ENCODE data around the gene VCP.
A peak's percentile ranks its signal among the peaks of the same experiment; 100 is the strongest.

Gene VCP

GRCh38 chr9:35108946-35109575, 36.6 kb upstream of the VCP start:
- Histone ChIP-seq H3K36me3 (ENCODE audit: control insufficient read depth, low read depth, low read length) (no peaks in the 10 kb centered on the region), H3K9me3 (ENCODE audit: control insufficient read depth, low read depth, low read length) (no peaks in the 10 kb centered on the region), H3K27me3 (ENCODE audit: control insufficient read depth, insufficient read depth, low read length) (no peaks in the 10 kb centered on the region), H3K9ac (ENCODE audit: low read length) (no peak overlapping the region), H3K27ac (ENCODE audit: low read length) (no peak overlapping the region), H3K4me3 (ENCODE audit: low read length) (no peak overlapping the region), H3K4me1 (ENCODE audit: control insufficient read depth, low read depth, low read length) (peaks cover 17% of the 10 kb centered on the region)

- Histone ChIP-seq H3K36me3 (ENCODE audit: control insufficient read depth, low read depth, low read length) (no peaks in the 10 kb centered on the region), H3K27ac (ENCODE audit: low read length) (no peak overlapping the region), H3K9ac (ENCODE audit: low read length) (no peak overlapping the region), H3K4me3 (ENCODE audit: low read length) (no peak overlapping the region), H3K4me1 (ENCODE audit: control insufficient read depth, low read depth, low read length) (peaks cover 18% of the 10 kb centered on the region), H3K9me3 (ENCODE audit: control insufficient read depth, low read depth, low read length) (no peaks in the 10 kb centered on the region), H3K27me3 (ENCODE audit: control insufficient read depth, insufficient read depth, low read length) (no peaks in the 10 kb centered on the region)
Observed at GRCh38 chr9:35108461-35108860, 36.0 kb upstream of the VCP start.

- Histone ChIP-seq H3K4me1 (ENCODE audit: control insufficient read depth, low read depth, low read length) (peaks cover 18% of the 10 kb centered on the region), H3K27me3 (ENCODE audit: control insufficient read depth, insufficient read depth, low read length) (no peaks in the 10 kb centered on the region)
Observed at GRCh38 chr9:35107297-35108290, 35.2 kb upstream of the VCP start.

GRCh38 chr9:35106343-35106730, 33.9 kb upstream of the VCP start:
- Histone ChIP-seq H3K4me3 (ENCODE audit: low read length) (no peak overlapping the region), H3K9me3 (ENCODE audit: control insufficient read depth, low read depth, low read length) (no peaks in the 10 kb centered on the region), H3K4me1 (ENCODE audit: control insufficient read depth, low read depth, low read length) (peaks cover 19% of the 10 kb centered on the region), H3K36me3 (ENCODE audit: control insufficient read depth, low read depth, low read length) (peaks cover under 1% of the 10 kb centered on the region), H3K27ac (ENCODE audit: low read length) (no peak overlapping the region), H3K27me3 (ENCODE audit: control insufficient read depth, insufficient read depth, low read length) (no peaks in the 10 kb centered on the region), H3K9ac (ENCODE audit: low read length) (no peak overlapping the region)

More at GRCh38 chr9:35107297-35108290, 35.2 kb upstream of the VCP start:
- no peak overlapping the region for H3K4me3 ChIP-seq (ENCODE audit: low read length)
- H3K27ac ChIP-seq (ENCODE audit: low read length): no peak overlapping the region
- H3K9ac ChIP-seq (ENCODE audit: low read length): no peak overlapping the region
- H3K36me3 ChIP-seq (ENCODE audit: control insufficient read depth, low read depth, low read length): no peaks in the 10 kb centered on the region
- H3K9me3 ChIP-seq (ENCODE audit: control insufficient read depth, low read depth, low read length): no peaks in the 10 kb centered on the region

GRCh38 chr9:35105571-35106342, 33.3 kb upstream of the VCP start:
- no peak overlapping the region for H3K9ac ChIP-seq (ENCODE audit: low read length)
- no peaks in the 10 kb centered on the region for H3K27me3 ChIP-seq (ENCODE audit: control insufficient read depth, insufficient read depth, low read length)
- H3K4me3 ChIP-seq (ENCODE audit: low read length): no peak overlapping the region
- peaks cover 17% of the 10 kb centered on the region for H3K4me1 ChIP-seq (ENCODE audit: control insufficient read depth, low read depth, low read length)
- peaks cover 6% of the 10 kb centered on the region for H3K36me3 ChIP-seq (ENCODE audit: control insufficient read depth, low read depth, low read length)
- H3K9me3 ChIP-seq (ENCODE audit: control insufficient read depth, low read depth, low read length): no peaks in the 10 kb centered on the region
- no peak overlapping the region for H3K27ac ChIP-seq (ENCODE audit: low read length)

- H3K4me3 ChIP-seq (ENCODE audit: low read length): no peak overlapping the region
- no peaks in the 10 kb centered on the region for H3K27me3 ChIP-seq (ENCODE audit: control insufficient read depth, insufficient read depth, low read length)
- H3K9ac ChIP-seq (ENCODE audit: low read length): no peak overlapping the region
- H3K4me1 ChIP-seq (ENCODE audit: control insufficient read depth, low read depth, low read length): peaks cover 15% of the 10 kb centered on the region
- peaks cover 12% of the 10 kb centered on the region for H3K36me3 ChIP-seq (ENCODE audit: control insufficient read depth, low read depth, low read length)
- H3K27ac ChIP-seq (ENCODE audit: low read length): no peak overlapping the region
- H3K9me3 ChIP-seq (ENCODE audit: control insufficient read depth, low read depth, low read length): no peaks in the 10 kb centered on the region
Observed at GRCh38 chr9:35105126-35105525, 32.7 kb upstream of the VCP start.

GRCh38 chr9:35104586-35104985, 32.2 kb upstream of the VCP start:
- Histone ChIP-seq H3K36me3 (ENCODE audit: control insufficient read depth, low read depth, low read length) (peaks cover 18% of the 10 kb centered on the region), H3K27me3 (ENCODE audit: control insufficient read depth, insufficient read depth, low read length) (no peaks in the 10 kb centered on the region), H3K9me3 (ENCODE audit: control insufficient read depth, low read depth, low read length) (no peaks in the 10 kb centered on the region), H3K27ac (ENCODE audit: low read length) (peak overlapping the region; percentile 96), H3K4me1 (ENCODE audit: control insufficient read depth, low read depth, low read length) (peaks cover 15% of the 10 kb centered on the region), H3K4me3 (ENCODE audit: low read length) (no peak overlapping the region), H3K9ac (ENCODE audit: low read length) (peak overlapping the region; percentile 92)

GRCh38 chr9:35103660-35104191, 31.3 kb upstream of the VCP start:
- Histone ChIP-seq H3K4me3 (ENCODE audit: low read length) (peak overlapping the region; percentile 83), H3K27me3 (ENCODE audit: control insufficient read depth, insufficient read depth, low read length) (no peaks in the 10 kb centered on the region), H3K9me3 (ENCODE audit: control insufficient read depth, low read depth, low read length) (no peaks in the 10 kb centered on the region), H3K9ac (ENCODE audit: low read length) (peak overlapping the region; percentile 92), H3K36me3 (ENCODE audit: control insufficient read depth, low read depth, low read length) (peaks cover 21% of the 10 kb centered on the region), H3K4me1 (ENCODE audit: control insufficient read depth, low read depth, low read length) (peaks cover 15% of the 10 kb centered on the region), H3K27ac (ENCODE audit: low read length) (peak overlapping the region; percentile 96)

- Histone ChIP-seq H3K9me3 (ENCODE audit: control insufficient read depth, low read depth, low read length) (no peaks in the 10 kb centered on the region), H3K9ac (ENCODE audit: low read length) (peak within 1 kb of the TSS; percentile 92), H3K27me3 (ENCODE audit: control insufficient read depth, insufficient read depth, low read length) (no peaks in the 10 kb centered on the region), H3K36me3 (ENCODE audit: control insufficient read depth, low read depth, low read length) (peaks cover 21% of the 10 kb centered on the region), H3K27ac (ENCODE audit: low read length) (peak within 1 kb of the TSS; percentile 96), H3K4me3 (ENCODE audit: low read length) (peak within 1 kb of the TSS; percentile 83), H3K4me1 (ENCODE audit: control insufficient read depth, low read depth, low read length) (peaks cover 15% of the 10 kb centered on the region)
Observed at GRCh38 chr9:35102769-35103659, 30.6 kb upstream of the VCP start, which contains the start of gene STOML2. TSS of gene STOML2 (minus strand) at chr9:35103131. CDS start at chr9:35103094, 37 bp downstream.

- no peaks in the 10 kb centered on the region for H3K27me3 ChIP-seq (ENCODE audit: control insufficient read depth, insufficient read depth, low read length)
- H3K4me1 ChIP-seq (ENCODE audit: control insufficient read depth, low read depth, low read length): peaks cover 15% of the 10 kb centered on the region
- H3K36me3 ChIP-seq (ENCODE audit: control insufficient read depth, low read depth, low read length): peaks cover 21% of the 10 kb centered on the region
- peak overlapping the region; percentile 96 for H3K27ac ChIP-seq (ENCODE audit: low read length)
- no peaks in the 10 kb centered on the region for H3K9me3 ChIP-seq (ENCODE audit: control insufficient read depth, low read depth, low read length)
- H3K9ac ChIP-seq (ENCODE audit: low read length): peak overlapping the region; percentile 92
- H3K4me3 ChIP-seq (ENCODE audit: low read length): peak overlapping the region; percentile 83
Observed at GRCh38 chr9:35102465-35102768, 30.0 kb upstream of the VCP start.
